ENCODE measurements around the gene SNRPD2. TPM values are rescaled to one million over a fixed set of nuclear protein-coding genes. Genes with fewer than 3 reads are reported as not detected.
"Not testable (repeated sequence)": the region's sequence is repeated elsewhere in the genome, so short reads cannot be mapped to it uniquely, and the experiment has no call there.

The SNRPD2 gene
- total RNA-seq, 1 donor from 2014 or later = 314 TPM

- Mint-ChIP-seq H3K27me3 (ENCODE audit: low read depth) (no peaks in the 10 kb centered on the region), H3K27ac (ENCODE audit: unreplicated experiment) (no peak overlapping the region), H3K4me1 (ENCODE audit: low read depth) (peaks cover 12% of the 10 kb centered on the region), H3K36me3 (ENCODE audit: low read depth) (peaks cover 12% of the 10 kb centered on the region), H3K9me3 (ENCODE audit: low read depth) (no peaks in the 10 kb centered on the region), H3K4me3 (ENCODE audit: unreplicated experiment) (no peak overlapping the region)
- TF ChIP-seq CTCF (IDR thresholded peaks at IDR 0.05) = no peak
- DNase-seq (ENCODE audit: low spot score) = no peak
Measured at GRCh38 chr19:45687599-45687998, 4.2 kb downstream of the SNRPD2 start.

- not testable (repeated sequence) for H3K4me1 Mint-ChIP-seq (ENCODE audit: low read depth); H3K9me3 Mint-ChIP-seq (ENCODE audit: low read depth); H3K27ac Mint-ChIP-seq (ENCODE audit: unreplicated experiment); DNase-seq (ENCODE audit: low spot score); H3K4me3 Mint-ChIP-seq (ENCODE audit: unreplicated experiment); H3K27me3 Mint-ChIP-seq (ENCODE audit: low read depth)
- H3K36me3 Mint-ChIP-seq (ENCODE audit: low read depth) = peaks cover 12% of the 10 kb centered on the region
Measured at GRCh38 chr19:45685045-45685444, 6.7 kb downstream of the SNRPD2 start.

GRCh38 chr19:45682908-45683307 is 8.8 kb downstream of the SNRPD2 start:
- Mint-ChIP-seq H3K4me3 (ENCODE audit: unreplicated experiment) (no peak overlapping the region), H3K27me3 (ENCODE audit: low read depth) (no peaks in the 10 kb centered on the region), H3K9me3 (ENCODE audit: low read depth) (no peaks in the 10 kb centered on the region), H3K4me1 (ENCODE audit: low read depth) (peaks cover 11% of the 10 kb centered on the region), H3K27ac (ENCODE audit: unreplicated experiment) (peak overlapping the region; percentile 33), H3K36me3 (ENCODE audit: low read depth) (peaks cover 8% of the 10 kb centered on the region)
- DNase-seq (ENCODE audit: low spot score) = no peak
- TF ChIP-seq CTCF (IDR thresholded peaks at IDR 0.05) = no peak

- H3K27ac Mint-ChIP-seq (ENCODE audit: unreplicated experiment) = peak overlapping the region; percentile 34
- no peak for TF ChIP-seq CTCF (IDR thresholded peaks at IDR 0.05)
- no peak overlapping the region for H3K4me3 Mint-ChIP-seq (ENCODE audit: unreplicated experiment)
- no peak for DNase-seq (ENCODE audit: low spot score)
- peaks cover 3% of the 10 kb centered on the region for H3K27me3 Mint-ChIP-seq (ENCODE audit: low read depth)
- H3K9me3 Mint-ChIP-seq (ENCODE audit: low read depth) = no peaks in the 10 kb centered on the region
- peaks cover 8% of the 10 kb centered on the region for H3K36me3 Mint-ChIP-seq (ENCODE audit: low read depth)
- peaks cover 18% of the 10 kb centered on the region for H3K4me1 Mint-ChIP-seq (ENCODE audit: low read depth)
Measured at GRCh38 chr19:45682117-45682516, 9.6 kb downstream of the SNRPD2 start.

- DNase-seq (ENCODE audit: low spot score) = peak; percentile 92
- H3K27ac Mint-ChIP-seq (ENCODE audit: unreplicated experiment) = peak overlapping the region; percentile 89
Measured at GRCh38 chr19:45681391-45682015, 10.2 kb downstream of the SNRPD2 start.

More at GRCh38 chr19:45681391-45682015, 10.2 kb downstream of the SNRPD2 start:
- no peaks in the 10 kb centered on the region for H3K9me3 Mint-ChIP-seq (ENCODE audit: low read depth)
- peaks cover 3% of the 10 kb centered on the region for H3K27me3 Mint-ChIP-seq (ENCODE audit: low read depth)
- TF ChIP-seq CTCF (IDR thresholded peaks at IDR 0.05) = peak; percentile 97
- peak overlapping the region; percentile 74 for H3K4me3 Mint-ChIP-seq (ENCODE audit: unreplicated experiment)
- peaks cover 5% of the 10 kb centered on the region for H3K36me3 Mint-ChIP-seq (ENCODE audit: low read depth)
- peaks cover 21% of the 10 kb centered on the region for H3K4me1 Mint-ChIP-seq (ENCODE audit: low read depth)
